Uterus (tissue), 4 donors: ENCODE results near the gene LAMA1. TPM values are rescaled to one million over a fixed set of nuclear protein-coding genes. Genes with fewer than 3 reads are reported as not detected.
A peak's percentile ranks its signal among the peaks of the same experiment; 100 is the strongest.

Experiments
- DNase-seq, 2 donors: peaks; one replicate each; pipeline ENCODE4 v3.0.0-alpha.2; 2019 to 2020
- H3K27ac ChIP-seq, 2 donors: fragments of 200-600 bp; sonication (generic); 1 replicate in 1 of 2; 2 replicates in 1 of 2; pipeline ENCODE4 v1.5.1; 2016 to 2018
- H3K27me3 ChIP-seq, 2 donors: fragments of 200-600 bp; sonication (generic); one replicate each; pipeline ENCODE4 v1.5.1; 2018 to 2019; ENCODE audit warnings: control low read depth in 1 of 2
- H3K36me3 ChIP-seq, 2 donors: fragments of 200-600 bp; sonication (generic); one replicate each; pipeline ENCODE4 v1.5.1; 2019; ENCODE audit warnings: control low read depth in 1 of 2
- H3K4me1 ChIP-seq, 2 donors: fragments of 200-600 bp; sonication (generic); one replicate each; pipeline ENCODE4 v1.5.1; 2018 to 2019; ENCODE audit warnings: control low read depth in 1 of 2
- H3K4me3 ChIP-seq, 2 donors: fragments of 200-600 bp; sonication (generic); 1 replicate in 1 of 2; 2 replicates in 1 of 2; pipeline ENCODE4 v1.5.1; 2018 to 2019; ENCODE audit warnings: mild to moderate bottlenecking in 1 of 2
- H3K9me3 ChIP-seq, 2 donors: fragments of 200-600 bp; sonication (generic); one replicate each; pipeline ENCODE4 v1.5.1; 2019; ENCODE audit warnings: control low read depth in 1 of 2
- POLR2A ChIP-seq, 2 donors: fragments of 450-650 bp; IDR thresholded peaks; one replicate each; pipeline ENCODE4 v1.6.1; 2016; ENCODE audit warnings: antibody characterized with exemption in 2 of 2, mild to moderate bottlenecking in 1 of 2, moderate library complexity in 1 of 2
- intact Hi-C: fragments of 100-400 bp; cut with DNase I; formaldehyde crosslinking; loops from one replicate; pipeline ENCODE4 v1.15.1; 2023; ENCODE audit warnings: low total_unique reads
- total RNA-seq, 4 donors: library from RNA; depleted of rRNA in 3 of 4; stranded (reverse); fragments of >200 nt in 3 of 4; gene quantifications; one replicate each; pipeline versions ENCODE4 v1.1.0 to v1.2.4, GENCODE V29; 2014 to 2023
- TF ChIP-seq, protein P1 (sequence below), 4 experiments: fragments of 200-600 bp in 2 of 4; fragments of 450-650 bp in 2 of 4; sonication (generic) in 2 of 4; IDR thresholded peaks; one replicate each; pipeline ENCODE4 v1.5.1; 2016 to 2019; ENCODE audit warnings: antibody characterized with exemption in 4 of 4, mild to moderate bottlenecking in 2 of 4, moderate library complexity in 1 of 4
- donor health status: DM: yes; HTN: yes; CAD: no.

LAMA1 gene
- total RNA-seq, 4 donors from 2014 or later, result 0.88 to 13.5 (median 2.1) TPM

DNA sequence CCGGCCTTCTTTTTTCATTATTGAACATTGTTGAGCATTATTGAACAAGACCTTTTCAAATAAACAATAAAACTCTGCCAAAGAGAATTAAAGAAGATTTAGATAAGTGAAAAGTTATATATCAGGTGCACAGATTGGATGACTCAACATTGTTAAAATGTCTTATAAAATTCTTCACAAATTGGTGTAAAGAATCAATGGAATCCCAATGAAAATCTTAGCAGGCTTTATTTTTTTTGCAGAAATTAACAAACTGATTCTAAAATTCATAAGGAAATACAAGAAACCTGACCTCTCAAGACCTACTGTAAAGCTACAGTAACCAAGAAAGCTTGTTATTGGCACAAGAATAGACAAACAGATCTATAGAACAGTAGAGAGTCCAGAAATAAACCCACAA is 70.3 kb downstream of the LAMA1 start:
- Histone ChIP-seq H3K4me3 (no peak overlapping the region), H3K27me3 (no peaks in the 10 kb centered on the region), H3K9me3 (no peaks in the 10 kb centered on the region), H3K36me3 (no peaks in the 10 kb centered on the region), H3K4me1 (no peaks in the 10 kb centered on the region), H3K27ac (no peak overlapping the region)
- intact Hi-C loops, result no loop called here
- TF ChIP-seq, protein P1, sequence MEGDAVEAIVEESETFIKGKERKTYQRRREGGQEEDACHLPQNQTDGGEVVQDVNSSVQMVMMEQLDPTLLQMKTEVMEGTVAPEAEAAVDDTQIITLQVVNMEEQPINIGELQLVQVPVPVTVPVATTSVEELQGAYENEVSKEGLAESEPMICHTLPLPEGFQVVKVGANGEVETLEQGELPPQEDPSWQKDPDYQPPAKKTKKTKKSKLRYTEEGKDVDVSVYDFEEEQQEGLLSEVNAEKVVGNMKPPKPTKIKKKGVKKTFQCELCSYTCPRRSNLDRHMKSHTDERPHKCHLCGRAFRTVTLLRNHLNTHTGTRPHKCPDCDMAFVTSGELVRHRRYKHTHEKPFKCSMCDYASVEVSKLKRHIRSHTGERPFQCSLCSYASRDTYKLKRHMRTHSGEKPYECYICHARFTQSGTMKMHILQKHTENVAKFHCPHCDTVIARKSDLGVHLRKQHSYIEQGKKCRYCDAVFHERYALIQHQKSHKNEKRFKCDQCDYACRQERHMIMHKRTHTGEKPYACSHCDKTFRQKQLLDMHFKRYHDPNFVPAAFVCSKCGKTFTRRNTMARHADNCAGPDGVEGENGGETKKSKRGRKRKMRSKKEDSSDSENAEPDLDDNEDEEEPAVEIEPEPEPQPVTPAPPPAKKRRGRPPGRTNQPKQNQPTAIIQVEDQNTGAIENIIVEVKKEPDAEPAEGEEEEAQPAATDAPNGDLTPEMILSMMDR (IDR thresholded peaks at IDR 0.05), result no peak
- no peak for TF ChIP-seq POLR2A (IDR thresholded peaks at IDR 0.05)
- no peak for DNase-seq

DNA sequence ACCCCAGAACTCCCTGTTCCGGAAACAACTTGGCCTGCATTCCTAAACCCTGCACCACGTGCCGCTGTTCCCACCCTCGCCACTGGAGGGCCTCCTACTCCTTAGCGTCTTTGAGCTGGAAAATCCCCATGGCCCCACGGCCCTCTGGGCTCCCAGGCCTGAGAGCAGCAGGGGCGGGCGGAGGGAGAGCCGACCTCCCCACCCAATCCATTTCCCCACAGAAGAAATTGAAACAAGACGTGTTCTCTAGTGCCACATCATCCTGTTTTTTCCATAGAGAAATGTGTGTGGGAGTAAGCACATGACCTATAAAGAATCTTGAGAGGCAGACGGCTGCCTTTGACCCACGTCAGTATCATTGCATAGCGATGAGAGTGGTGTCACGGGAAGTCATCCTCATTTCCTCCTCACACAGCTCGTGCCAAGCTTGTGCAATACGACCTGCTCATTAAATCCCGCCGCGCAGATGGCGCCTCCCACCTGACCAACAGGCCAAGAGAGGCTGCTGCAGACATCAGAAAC is 79.2 kb downstream of the LAMA1 start:
- intact Hi-C loops, result loop anchor here (10.0 kb wide), 1 partner anchor 136 kb away; no protein-coding TSS in a partner anchor
- no peaks in the 10 kb centered on the region for H3K4me1 ChIP-seq
- TF ChIP-seq, protein P1 (IDR thresholded peaks at IDR 0.05), result peak; percentile 61 to 75 (median 66)
- TF ChIP-seq POLR2A (IDR thresholded peaks at IDR 0.05), result no peak
- no peaks in the 10 kb centered on the region for H3K9me3 ChIP-seq
- H3K27me3 ChIP-seq, result no peaks in the 10 kb centered on the region
- H3K27ac ChIP-seq, result peak overlapping the region; percentile 89 to 92
- no peaks in the 10 kb centered on the region for H3K36me3 ChIP-seq
- peak overlapping the region in 1 of 2 donors; percentile 14 for H3K4me3 ChIP-seq
- peak; percentile 91 to 97 for DNase-seq

DNA sequence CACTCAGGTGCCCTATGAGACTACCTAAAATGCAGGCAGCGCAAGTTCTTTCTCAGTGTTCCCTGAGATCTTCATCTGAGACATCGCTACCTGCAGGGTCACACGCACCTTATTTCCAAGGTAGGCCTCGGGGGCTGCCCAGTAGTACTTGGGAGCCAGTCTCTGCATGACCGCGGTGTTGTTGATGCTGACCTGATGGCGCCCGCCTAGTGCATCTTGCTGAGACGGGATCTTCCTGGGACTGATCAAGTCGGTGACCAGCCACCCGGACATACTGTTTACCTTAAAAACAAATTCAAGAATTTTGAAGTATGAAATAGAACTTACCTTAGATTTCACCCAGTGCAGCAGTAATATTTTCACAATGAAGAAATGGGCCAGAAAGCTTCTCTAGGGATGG is 80.1 kb downstream of the LAMA1 start:
- peak in 1 of 2 donors; percentile 27 for DNase-seq
- no peaks in the 10 kb centered on the region for H3K36me3 ChIP-seq
- TF ChIP-seq POLR2A (IDR thresholded peaks at IDR 0.05), result no peak
- TF ChIP-seq, protein P1 (IDR thresholded peaks at IDR 0.05), result no peak
- H3K27me3 ChIP-seq, result no peaks in the 10 kb centered on the region
- H3K9me3 ChIP-seq, result no peaks in the 10 kb centered on the region
- no peaks in the 10 kb centered on the region for H3K4me1 ChIP-seq
- H3K4me3 ChIP-seq, result no peak overlapping the region
- H3K27ac ChIP-seq, result peak overlapping the region; percentile 89 to 92
- intact Hi-C loops, result loop anchor here (10.0 kb wide), 1 partner anchor 137 kb away; no protein-coding TSS in a partner anchor

DNA sequence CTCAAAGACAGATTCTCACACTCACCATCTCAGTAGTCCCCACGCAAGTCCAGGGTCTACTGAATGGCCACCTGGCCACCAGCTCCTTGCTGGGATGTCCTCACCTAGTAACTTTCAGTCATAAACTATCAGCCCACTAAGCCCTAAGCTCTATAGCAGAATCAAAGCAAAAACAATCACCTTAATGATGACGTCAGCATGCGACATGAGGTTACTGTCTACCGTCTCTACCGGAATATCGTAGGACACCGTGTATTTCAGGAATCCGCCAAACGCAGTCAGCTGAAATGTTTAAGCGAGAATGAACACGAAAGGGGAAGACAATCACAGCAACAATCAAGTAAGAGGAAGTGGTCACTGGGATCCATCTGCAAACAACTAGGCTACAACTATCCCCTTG is 81.8 kb downstream of the LAMA1 start:
- intact Hi-C loops, result loop anchor here (10.0 kb wide), 1 partner anchor 139 kb away; no protein-coding TSS in a partner anchor
- H3K27me3 ChIP-seq, result no peaks in the 10 kb centered on the region

DNA sequence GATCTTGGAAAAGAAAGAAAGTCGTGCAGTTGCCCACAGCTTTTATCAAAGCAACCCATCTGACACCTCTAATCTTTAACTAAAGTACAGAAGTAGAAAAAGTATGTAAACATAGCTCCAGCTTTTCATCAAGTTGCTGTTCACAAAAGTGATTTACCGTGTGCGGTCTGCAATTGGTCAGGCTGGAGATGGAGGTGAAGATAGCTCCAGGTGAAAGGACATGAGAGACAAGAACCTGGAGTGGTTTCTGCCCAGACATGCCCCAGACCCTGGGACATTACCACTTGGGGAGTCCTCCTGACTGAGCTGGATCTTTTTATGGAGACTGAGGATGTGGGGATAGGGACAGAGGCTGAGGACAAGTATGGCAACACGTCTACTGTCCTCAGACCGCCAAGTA is 82.7 kb downstream of the LAMA1 start:
- intact Hi-C loops, result loop anchor here (10.0 kb wide), 1 partner anchor 140 kb away; no protein-coding TSS in a partner anchor
- Histone ChIP-seq H3K9me3 (no peaks in the 10 kb centered on the region), H3K27me3 (no peaks in the 10 kb centered on the region), H3K36me3 (no peaks in the 10 kb centered on the region), H3K27ac (no peak overlapping the region), H3K4me3 (no peak overlapping the region), H3K4me1 (no peaks in the 10 kb centered on the region)
- TF ChIP-seq POLR2A (IDR thresholded peaks at IDR 0.05), result no peak
- TF ChIP-seq, protein P1 (IDR thresholded peaks at IDR 0.05), result no peak
- DNase-seq, result no peak

More for the DNA sequence above, 81.8 kb downstream of the LAMA1 start:
- TF ChIP-seq, protein P1 (IDR thresholded peaks at IDR 0.05), result no peak
- TF ChIP-seq POLR2A (IDR thresholded peaks at IDR 0.05), result no peak
- no peak for DNase-seq
- H3K9me3 ChIP-seq, result no peaks in the 10 kb centered on the region
- no peak overlapping the region for H3K4me3 ChIP-seq
- H3K36me3 ChIP-seq, result no peaks in the 10 kb centered on the region
- no peaks in the 10 kb centered on the region for H3K4me1 ChIP-seq
- no peak overlapping the region for H3K27ac ChIP-seq
